ENCODE measurements around the gene SECTM1. TPM values are rescaled to one million over a fixed set of nuclear protein-coding genes. Genes with fewer than 3 reads are reported as not detected.
"Not testable (repeated sequence)": the region's sequence is repeated elsewhere in the genome, so short reads cannot be mapped to it uniquely, and the experiment has no call there.

Gene SECTM1
- total and polyA plus RNA-seq, 8 donors: 0.74 to 7.4 (median 1.6) TPM

DNA sequence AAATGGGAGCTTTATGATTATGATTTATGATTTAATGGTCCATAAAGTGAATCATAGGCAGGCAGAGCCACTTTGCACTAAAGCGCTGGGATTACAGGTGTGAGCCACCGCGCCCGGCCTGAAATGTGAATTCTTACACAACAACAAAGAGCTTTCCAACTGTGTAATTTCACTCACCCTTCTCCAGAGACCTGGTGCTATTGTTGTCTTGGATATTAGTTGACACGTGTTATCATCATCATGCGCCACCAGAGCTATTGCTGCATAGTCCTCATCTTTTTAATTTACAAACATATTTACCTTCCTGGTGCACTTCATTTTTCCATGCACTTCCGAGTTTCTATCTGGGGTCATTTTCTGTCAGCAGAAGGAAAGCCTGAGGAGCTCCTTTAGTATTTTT lies 33.2 kb upstream of the SECTM1 start:
- no peak for ATAC-seq
- Histone ChIP-seq H3K4me3 (no peak overlapping the region), H3K27me3 (peaks cover 0 to 7% (median 0%) of the 10 kb centered on the region in 4 donors), H3K9me3 (no peaks in the 10 kb centered on the region), H3K36me3 (no peaks in the 10 kb centered on the region), H3K27ac (no peak overlapping the region), H3K4me1 (peaks cover 0 to 10% (median 7%) of the 10 kb centered on the region in 3 donors)
- TF ChIP-seq, protein P1, sequence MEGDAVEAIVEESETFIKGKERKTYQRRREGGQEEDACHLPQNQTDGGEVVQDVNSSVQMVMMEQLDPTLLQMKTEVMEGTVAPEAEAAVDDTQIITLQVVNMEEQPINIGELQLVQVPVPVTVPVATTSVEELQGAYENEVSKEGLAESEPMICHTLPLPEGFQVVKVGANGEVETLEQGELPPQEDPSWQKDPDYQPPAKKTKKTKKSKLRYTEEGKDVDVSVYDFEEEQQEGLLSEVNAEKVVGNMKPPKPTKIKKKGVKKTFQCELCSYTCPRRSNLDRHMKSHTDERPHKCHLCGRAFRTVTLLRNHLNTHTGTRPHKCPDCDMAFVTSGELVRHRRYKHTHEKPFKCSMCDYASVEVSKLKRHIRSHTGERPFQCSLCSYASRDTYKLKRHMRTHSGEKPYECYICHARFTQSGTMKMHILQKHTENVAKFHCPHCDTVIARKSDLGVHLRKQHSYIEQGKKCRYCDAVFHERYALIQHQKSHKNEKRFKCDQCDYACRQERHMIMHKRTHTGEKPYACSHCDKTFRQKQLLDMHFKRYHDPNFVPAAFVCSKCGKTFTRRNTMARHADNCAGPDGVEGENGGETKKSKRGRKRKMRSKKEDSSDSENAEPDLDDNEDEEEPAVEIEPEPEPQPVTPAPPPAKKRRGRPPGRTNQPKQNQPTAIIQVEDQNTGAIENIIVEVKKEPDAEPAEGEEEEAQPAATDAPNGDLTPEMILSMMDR (IDR thresholded peaks at IDR 0.05): no peak
- 81 to 86% methylated on average over 7 of the region's 7 CpGs for WGBS, 2 donors
- no peak for FAIRE-seq
- no peak for DNase-seq
- intact Hi-C loops (cut with DNase I): no loop called here

GRCh38 chr17:82365606-82366295 lies 32.2 kb upstream of the SECTM1 start:
- intact Hi-C loops (cut with DNase I): no loop called here

GRCh38 chr17:82361885-82362633 lies 28.5 kb upstream of the SECTM1 start:
- DNase-seq: no peak
- Histone ChIP-seq H3K4me3 (no peak overlapping the region), H3K36me3 (no peaks in the 10 kb centered on the region), H3K9me3 (no peaks in the 10 kb centered on the region), H3K27me3 (no peaks in the 10 kb centered on the region), H3K4me1 (peaks cover 0 to 1% (median 0%) of the 10 kb centered on the region in 3 donors), H3K27ac (no peak overlapping the region)
- TF ChIP-seq, protein P1 (IDR thresholded peaks at IDR 0.05): no peak
- intact Hi-C loops (cut with DNase I): no loop called here
- no peak for FAIRE-seq
- 85 to 92% methylated on average over 6 of the region's 6 CpGs for WGBS, 2 donors
- ATAC-seq: no peak

More at GRCh38 chr17:82365606-82366295, 32.2 kb upstream of the SECTM1 start:
- no peak for ATAC-seq
- DNase-seq: no peak
- Histone ChIP-seq H3K4me3 (no peak overlapping the region), H3K36me3 (no peaks in the 10 kb centered on the region), H3K9me3 (no peaks in the 10 kb centered on the region), H3K27ac (no peak overlapping the region), H3K27me3 (no peaks in the 10 kb centered on the region), H3K4me1 (peaks cover 0 to 2% (median 1%) of the 10 kb centered on the region in 3 donors)
- FAIRE-seq: no peak
- 79 to 80% methylated on average over 6 of the region's 6 CpGs for WGBS, 2 donors
- TF ChIP-seq, protein P1 (IDR thresholded peaks at IDR 0.05): no peak

DNA sequence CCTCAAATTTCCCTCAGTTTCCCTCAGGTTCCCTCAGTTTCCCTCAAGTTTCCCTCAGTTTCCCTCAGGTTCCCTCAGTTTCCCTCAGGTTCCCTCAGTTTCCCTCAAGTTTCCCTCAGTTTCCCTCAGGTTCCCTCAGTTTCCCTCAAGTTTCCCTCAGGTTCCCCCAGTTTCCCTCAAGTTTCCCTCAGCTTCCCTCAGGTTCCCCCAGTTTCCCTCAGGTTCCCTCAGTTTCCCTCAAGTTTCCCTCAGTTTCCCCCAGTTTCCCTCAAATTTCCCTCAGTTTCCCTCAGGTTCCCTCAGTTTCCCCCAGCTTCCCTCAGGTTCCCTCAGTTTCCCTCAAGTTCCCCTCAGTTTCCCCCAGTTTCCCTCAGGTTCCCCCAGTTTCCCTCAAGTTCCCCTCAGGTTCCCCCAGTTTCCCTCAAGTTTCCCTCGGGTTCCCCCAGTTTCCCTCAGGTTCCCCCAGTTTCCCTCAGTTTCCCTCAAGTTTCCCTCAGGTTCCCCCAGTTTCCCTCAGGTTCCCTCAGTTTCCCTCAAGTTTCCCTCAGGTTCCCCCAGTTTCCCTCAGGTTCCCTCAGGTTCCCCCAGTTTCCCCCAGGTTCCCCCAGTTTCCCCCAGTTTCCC lies 26.0 kb upstream of the SECTM1 start:
- 63 to 74% methylated on average over 1 of the region's 1 CpG for WGBS, 2 donors
- not testable (repeated sequence) for H3K27me3 ChIP-seq, H3K4me1 ChIP-seq, H3K9me3 ChIP-seq, ATAC-seq, DNase-seq, H3K4me3 ChIP-seq, FAIRE-seq, H3K36me3 ChIP-seq, H3K27ac ChIP-seq
- intact Hi-C loops (cut with DNase I): loop anchor here in 1 of 3 donors (10.0 kb wide), 3 partner anchors 135 to 415 kb away; no protein-coding TSS in a partner anchor

Measured in pancreas (tissue), 10 donors.